ENCODE results near the gene ATP5MC2. TPM values are rescaled to one million over a fixed set of nuclear protein-coding genes. Genes with fewer than 3 reads are reported as not detected.

The ATP5MC2 gene
- total and polyA plus RNA-seq, 9 of the 15 experiments (the other 6 are each of a cell fraction or from before 2014, with no cell fraction given): 314 to 1,208 (median 468) TPM

DNA sequence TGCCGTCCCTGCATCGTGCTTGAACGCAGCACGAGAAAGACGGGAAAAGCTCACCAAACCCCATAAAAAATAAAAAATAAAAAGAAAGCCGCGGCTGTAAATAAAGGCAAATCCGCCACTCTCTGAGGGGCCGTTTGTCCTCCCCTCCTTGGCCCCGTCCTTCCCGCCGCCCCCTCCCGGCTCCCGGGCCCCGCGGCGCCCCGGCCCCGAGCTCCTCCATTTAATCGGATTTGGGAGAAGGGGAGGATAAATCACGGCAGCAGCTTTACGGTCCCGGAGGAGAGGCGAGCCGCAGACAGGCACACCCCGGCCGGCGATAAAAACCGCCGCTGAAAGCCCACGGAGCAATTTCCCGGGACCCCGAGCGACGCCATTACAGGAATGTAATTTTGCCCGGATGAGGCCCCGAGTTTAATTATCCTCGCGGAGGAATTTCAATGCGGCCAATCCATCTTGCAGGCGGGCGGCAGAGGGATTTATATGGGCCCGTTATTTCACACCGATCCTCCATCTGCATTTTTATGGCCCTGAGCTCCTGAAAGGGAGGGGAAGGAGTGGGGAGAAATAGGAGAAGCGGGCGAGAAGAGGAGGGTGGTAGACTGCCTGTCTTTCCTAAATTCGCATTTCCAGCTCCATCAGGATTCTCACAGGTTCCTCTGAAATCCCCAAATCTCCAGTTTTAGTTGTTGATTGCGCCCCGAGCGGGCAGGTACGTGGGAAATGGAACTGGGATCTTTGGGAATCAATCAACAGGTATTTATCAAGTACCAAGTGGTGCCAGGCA lies 1.3 kb upstream of the ATP5MC2 start:
- no peaks in the 10 kb centered on the region for H3K9me3 ChIP-seq (replicated peaks; ENCODE audit: control insufficient read depth, insufficient read depth, low read depth, low read length)
- FAIRE-seq: no peak
- no peak overlapping the region for H3K4me2 ChIP-seq (ENCODE audit: insufficient read depth, low read length)
- TF ChIP-seq ARID1B (IDR thresholded peaks at IDR 0.05): no peak
- TF ChIP-seq SMARCC2 (IDR thresholded peaks at IDR 0.05; ENCODE audit: low read depth): no peak
- no peak for TF ChIP-seq CTBP1 (IDR thresholded peaks at IDR 0.05; ENCODE audit: borderline replicate concordance)
- TF ChIP-seq MYC (IDR thresholded peaks at IDR 0.05; ENCODE audit: low read depth, low read length): no peak
- no peak for TF ChIP-seq MYC (CRISPR knock-in tag; IDR thresholded peaks at IDR 0.05; ENCODE audit: borderline replicate concordance, low read depth)
- TF ChIP-seq SMARCB1 (IDR thresholded peaks at IDR 0.05; ENCODE audit: insufficient read length, low read depth): no peak
- TF ChIP-seq, protein P1, sequence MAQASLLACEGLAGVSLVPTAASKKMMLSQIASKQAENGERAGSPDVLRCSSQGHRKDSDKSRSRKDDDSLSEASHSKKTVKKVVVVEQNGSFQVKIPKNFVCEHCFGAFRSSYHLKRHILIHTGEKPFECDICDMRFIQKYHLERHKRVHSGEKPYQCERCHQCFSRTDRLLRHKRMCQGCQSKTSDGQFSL (CRISPR knock-in tag; IDR thresholded peaks at IDR 0.05): no peak
- TF ChIP-seq, protein P1 (tag; IDR thresholded peaks at IDR 0.05): no peak
- no peak for TF ChIP-seq MAFG (tag; conservative IDR thresholded peaks at IDR 0.05)
- no peak for TF ChIP-seq POLR2A (conservative IDR thresholded peaks at IDR 0.05)
- TF ChIP-seq ZKSCAN3 (CRISPR knock-in tag; IDR thresholded peaks at IDR 0.05): no peak
- no peak for TF ChIP-seq LEF1 (IDR thresholded peaks at IDR 0.05)
- TF ChIP-seq NELFE (IDR thresholded peaks at IDR 0.05; ENCODE audit: insufficient read depth, insufficient read length): no peak
- TF ChIP-seq PRPF4 (IDR thresholded peaks at IDR 0.05; ENCODE audit: insufficient read depth, low read depth, low read length, poor library complexity, severe bottlenecking): no peak
- TF ChIP-seq ZKSCAN1 (IDR thresholded peaks at IDR 0.05; ENCODE audit: low read depth, low read length): no peak
- TF ChIP-seq SREBF2 (CRISPR knock-in tag; IDR thresholded peaks at IDR 0.05): no peak
- no peak overlapping the region for H3K27ac ChIP-seq (ENCODE audit: extremely low read depth, low read depth, low read length)
- H3K4me1 ChIP-seq (replicated peaks in 1 of 2; ENCODE audit: control insufficient read depth in 2 of 2, insufficient read depth in 2 of 2, low read length in 2 of 2): peaks cover 8 to 9% of the 10 kb centered on the region in 2 experiments; a peak in 3 of 5 replicates
- peaks cover 27% of the 10 kb centered on the region for H3K36me3 ChIP-seq (ENCODE audit: control insufficient read depth, insufficient read depth, low read length)
- no peak for DNase-seq (ENCODE audit: extremely low read depth in 1 of 4, low spot score in 3 of 4)
- in situ Hi-C loops (cut with MboI) (loop anchor here (5.0 kb wide), 1 partner anchor 135 kb away; no protein-coding TSS in a partner anchor), intact Hi-C loops (cut with micrococcal nuclease) (loop anchor here (2.0 kb wide), 1 partner anchor 50 kb away; the partner anchor contains the start of gene ATF7)
- ChIA-PET POLR2A (interaction anchor here (0.7 to 2.8 kb wide), 10 partner anchors 8 to 135 kb away, joined by 3 to 14 read pairs (median 3); no protein-coding TSS in a partner anchor), CTCF (ENCODE audit: low intra/inter-chr PET ratio) (interaction anchor here (1.8 to 4.4 kb wide), 2 partner anchors 78 to 133 kb away, joined by 14 to 59 read pairs; no protein-coding TSS in a partner anchor)
- peaks cover 33% of the 10 kb centered on the region for H3K79me2 ChIP-seq (ENCODE audit: control insufficient read depth, insufficient read depth, low read length)
- 0 out of 2 replicates have a peak overlapping the region, but pooled peaks have one; percentile 94 for H2AFZ ChIP-seq (ENCODE audit: low read depth, low read length)
- no TSS peak for BruUV-seq (replicated peaks)
- H4K20me1 ChIP-seq (replicated peaks; ENCODE audit: control insufficient read depth, insufficient read depth, low read length): no peaks in the 10 kb centered on the region
- H3K4me3 ChIP-seq: no peak overlapping the region
- 87% methylated on average over 37 of the region's 51 CpGs for WGBS (ENCODE audit: insufficient coverage, low coverage, missing lambda C conversion rate)
- peaks cover 0 to 4% of the 10 kb centered on the region in 2 experiments; a peak in 2 of 5 replicates for H3K27me3 ChIP-seq (ENCODE audit: control insufficient read depth in 2 of 2, insufficient read depth in 2 of 2, low read length in 2 of 2)
- H3K9ac ChIP-seq (ENCODE audit: insufficient read depth in 1 of 2, low read depth in 2 of 2, low read length in 2 of 2): no peak overlapping the region; a peak in 1 of 4 replicates
- no peak for ATAC-seq
- H3K9me1 ChIP-seq (ENCODE audit: control insufficient read depth, insufficient read depth, low read length): no peaks in the 10 kb centered on the region

All from K562 (cell line).